ENCODE results near the gene CPXM1. TPM values are rescaled to one million over a fixed set of nuclear protein-coding genes. Genes with fewer than 3 reads are reported as not detected.

CPXM1 gene
- total RNA-seq, 6 experiments from 2014 or later: 0.10 TPM; not detected in 5

DNA sequence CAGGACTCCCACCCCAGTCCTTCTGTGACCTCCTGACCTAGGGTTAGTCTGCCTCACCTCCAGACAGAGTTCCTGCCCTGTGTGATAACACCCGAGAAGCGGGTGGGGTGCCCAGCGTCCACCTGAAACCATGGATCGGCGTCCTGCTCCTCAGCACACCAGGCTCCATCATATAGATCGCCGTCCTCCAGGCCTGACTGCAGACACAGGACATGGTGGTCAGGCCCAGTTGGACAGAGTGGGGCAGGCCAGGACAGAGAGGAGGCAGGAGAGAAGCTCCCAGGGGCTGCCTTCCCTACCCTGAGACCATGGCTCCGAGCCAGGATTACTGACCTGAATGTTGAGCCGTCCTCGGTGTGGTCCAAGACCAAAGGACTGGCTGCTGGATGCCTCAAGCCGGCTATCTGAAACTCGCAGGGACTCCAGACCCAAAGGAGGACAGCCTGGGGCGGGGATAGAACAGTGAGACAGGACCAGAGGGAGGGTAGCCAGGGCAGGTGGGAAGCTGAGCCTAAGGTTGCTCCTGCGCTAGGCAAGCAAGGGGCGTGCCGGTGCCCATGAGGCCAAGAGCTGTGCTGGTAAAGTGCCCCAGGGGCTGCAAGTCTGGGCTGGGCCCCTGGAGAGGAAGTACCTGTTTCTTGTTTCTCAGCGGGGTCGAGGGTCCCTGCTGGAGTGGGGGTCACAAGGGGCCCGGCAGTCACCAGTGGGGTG, 2.2 kb downstream of the CPXM1 start:
- Mint-ChIP-seq H3K27me3 (ENCODE audit: insufficient read depth) (peaks cover 39% of the 10 kb centered on the region), H3K4me3 (no peak overlapping the region), H3K4me1 (ENCODE audit: low read depth) (peaks cover 17% of the 10 kb centered on the region), H3K27ac (no peak overlapping the region), H3K9me3 (peaks cover 4% of the 10 kb centered on the region; the same call in 1 of the 2 replicates), H3K36me3 (ENCODE audit: low read depth) (peaks cover 9% of the 10 kb centered on the region; the same call in 1 of the 2 replicates)
- TF ChIP-seq, protein P1, sequence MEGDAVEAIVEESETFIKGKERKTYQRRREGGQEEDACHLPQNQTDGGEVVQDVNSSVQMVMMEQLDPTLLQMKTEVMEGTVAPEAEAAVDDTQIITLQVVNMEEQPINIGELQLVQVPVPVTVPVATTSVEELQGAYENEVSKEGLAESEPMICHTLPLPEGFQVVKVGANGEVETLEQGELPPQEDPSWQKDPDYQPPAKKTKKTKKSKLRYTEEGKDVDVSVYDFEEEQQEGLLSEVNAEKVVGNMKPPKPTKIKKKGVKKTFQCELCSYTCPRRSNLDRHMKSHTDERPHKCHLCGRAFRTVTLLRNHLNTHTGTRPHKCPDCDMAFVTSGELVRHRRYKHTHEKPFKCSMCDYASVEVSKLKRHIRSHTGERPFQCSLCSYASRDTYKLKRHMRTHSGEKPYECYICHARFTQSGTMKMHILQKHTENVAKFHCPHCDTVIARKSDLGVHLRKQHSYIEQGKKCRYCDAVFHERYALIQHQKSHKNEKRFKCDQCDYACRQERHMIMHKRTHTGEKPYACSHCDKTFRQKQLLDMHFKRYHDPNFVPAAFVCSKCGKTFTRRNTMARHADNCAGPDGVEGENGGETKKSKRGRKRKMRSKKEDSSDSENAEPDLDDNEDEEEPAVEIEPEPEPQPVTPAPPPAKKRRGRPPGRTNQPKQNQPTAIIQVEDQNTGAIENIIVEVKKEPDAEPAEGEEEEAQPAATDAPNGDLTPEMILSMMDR (IDR thresholded peaks at IDR 0.05): no peak
- DNase-seq: no peak

DNA sequence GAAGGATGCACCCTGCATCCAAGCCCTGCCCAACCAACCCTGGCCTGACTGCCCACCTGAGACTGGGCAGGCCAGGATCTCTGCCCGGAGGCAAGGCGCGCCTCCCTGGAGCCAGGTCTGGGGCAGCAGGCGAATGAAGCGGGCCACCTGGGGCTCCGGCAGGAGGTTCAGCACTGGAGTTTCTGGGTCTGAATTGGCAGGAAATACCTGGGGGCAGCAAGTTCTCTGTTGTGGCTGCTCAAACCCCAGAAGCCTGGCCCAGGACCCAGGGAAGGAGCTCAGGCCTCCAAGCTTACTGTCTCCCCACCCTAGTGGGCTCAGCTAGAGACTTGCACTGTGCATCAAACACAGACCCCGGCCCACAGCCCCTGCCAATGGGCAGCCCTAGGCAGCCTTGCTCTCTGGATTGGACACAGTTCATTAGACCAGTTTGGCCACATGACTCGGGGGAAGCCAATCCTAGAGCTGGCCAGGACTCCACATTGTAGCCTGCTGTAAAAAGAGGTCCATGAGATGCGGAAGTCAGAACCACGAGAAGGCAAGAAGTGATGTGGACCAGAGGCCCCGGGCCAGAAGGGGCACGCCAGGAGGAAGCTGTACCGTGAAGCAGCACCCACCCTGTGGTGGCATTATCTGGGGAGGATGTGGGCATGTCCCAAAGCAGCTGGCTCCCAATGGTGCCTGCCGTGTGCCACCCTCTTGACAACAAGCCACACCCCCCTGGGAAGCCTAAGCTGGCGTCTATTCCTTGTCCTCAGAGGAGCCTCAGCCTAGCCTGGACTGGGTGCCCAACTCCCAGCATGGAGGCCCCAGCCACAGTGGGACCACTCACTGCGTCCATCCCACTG, 3.1 kb downstream of the CPXM1 start:
- peaks cover 37% of the 10 kb centered on the region for H3K27me3 Mint-ChIP-seq (ENCODE audit: insufficient read depth)
- no peak overlapping the region for H3K27ac Mint-ChIP-seq
- H3K4me1 Mint-ChIP-seq (ENCODE audit: low read depth): peaks cover 17% of the 10 kb centered on the region
- TF ChIP-seq, protein P1 (IDR thresholded peaks at IDR 0.05): no peak
- no peak overlapping the region for H3K4me3 Mint-ChIP-seq
- no peak for DNase-seq
- peaks cover 9% of the 10 kb centered on the region; the same call in 1 of the 2 replicates for H3K36me3 Mint-ChIP-seq (ENCODE audit: low read depth)
- peaks cover 4% of the 10 kb centered on the region; the same call in 1 of the 2 replicates for H3K9me3 Mint-ChIP-seq

DNA sequence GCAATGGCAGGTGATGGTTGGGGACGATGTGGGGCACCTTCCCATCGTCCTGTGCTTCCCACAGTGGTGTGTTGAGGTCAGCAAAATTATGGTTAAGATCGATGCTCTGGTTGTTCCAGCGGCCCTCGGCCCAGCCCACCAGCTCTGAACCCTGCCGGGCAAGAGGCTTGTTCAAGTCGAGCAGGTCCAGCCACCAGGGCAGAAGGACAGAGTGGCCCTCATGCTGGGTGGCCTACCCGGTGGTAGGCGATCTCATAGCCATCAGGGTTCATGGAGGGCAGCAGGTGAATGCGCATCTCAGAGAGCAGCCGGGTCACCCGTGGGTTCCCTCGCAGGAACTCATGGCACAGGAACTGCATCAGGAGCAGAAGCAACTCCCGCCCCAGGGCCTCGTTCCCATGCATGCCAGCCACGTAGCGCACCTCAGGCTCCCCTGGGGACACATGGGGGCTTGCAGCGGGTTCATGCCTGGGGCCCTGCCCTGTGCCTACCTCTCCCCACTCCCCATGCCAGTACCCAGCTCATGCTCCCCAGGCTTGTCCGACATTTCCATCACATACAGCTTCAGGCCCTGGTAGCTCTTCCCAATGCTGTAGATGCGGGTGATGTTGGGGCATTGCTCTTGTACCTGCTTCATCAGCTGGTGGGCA, 4.3 kb downstream of the CPXM1 start:
- H3K27me3 Mint-ChIP-seq (ENCODE audit: insufficient read depth): peaks cover 33% of the 10 kb centered on the region
- DNase-seq: no peak
- H3K9me3 Mint-ChIP-seq: peaks cover 4% of the 10 kb centered on the region; the same call in 1 of the 2 replicates
- TF ChIP-seq, protein P1 (IDR thresholded peaks at IDR 0.05): no peak
- H3K27ac Mint-ChIP-seq: no peak overlapping the region
- H3K4me1 Mint-ChIP-seq (ENCODE audit: low read depth): peaks cover 16% of the 10 kb centered on the region
- H3K4me3 Mint-ChIP-seq: no peak overlapping the region
- H3K36me3 Mint-ChIP-seq (ENCODE audit: low read depth): peaks cover 4% of the 10 kb centered on the region; the same call in 1 of the 2 replicates

DNA sequence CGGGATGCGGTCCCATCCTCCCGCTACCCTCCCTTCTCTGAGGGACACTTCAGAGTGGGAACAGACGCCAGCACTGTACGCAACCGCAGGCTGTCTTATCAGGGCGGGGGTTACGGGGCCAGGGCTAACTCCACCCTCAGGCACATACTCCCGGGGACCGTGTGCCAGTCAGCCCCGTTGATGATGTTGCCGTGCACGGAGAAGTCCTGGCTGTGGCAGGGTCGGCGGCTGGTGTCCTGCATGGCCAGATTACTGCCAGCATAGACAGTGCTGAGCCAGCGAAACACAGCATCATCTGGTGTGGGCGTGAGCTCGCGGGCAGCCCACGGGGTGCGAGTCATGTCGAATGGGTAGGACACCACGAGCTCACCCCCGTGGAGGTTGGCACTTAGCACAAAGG, 5.0 kb downstream of the CPXM1 start:
- Mint-ChIP-seq H3K4me1 (ENCODE audit: low read depth) (peaks cover 11% of the 10 kb centered on the region), H3K27me3 (ENCODE audit: insufficient read depth) (peaks cover 30% of the 10 kb centered on the region), H3K9me3 (peaks cover 4% of the 10 kb centered on the region; the same call in 1 of the 2 replicates), H3K27ac (no peak overlapping the region), H3K4me3 (no peak overlapping the region), H3K36me3 (ENCODE audit: low read depth) (peaks cover 4% of the 10 kb centered on the region; the same call in 1 of the 2 replicates)
- TF ChIP-seq, protein P1 (IDR thresholded peaks at IDR 0.05): no peak
- no peak for DNase-seq

DNA sequence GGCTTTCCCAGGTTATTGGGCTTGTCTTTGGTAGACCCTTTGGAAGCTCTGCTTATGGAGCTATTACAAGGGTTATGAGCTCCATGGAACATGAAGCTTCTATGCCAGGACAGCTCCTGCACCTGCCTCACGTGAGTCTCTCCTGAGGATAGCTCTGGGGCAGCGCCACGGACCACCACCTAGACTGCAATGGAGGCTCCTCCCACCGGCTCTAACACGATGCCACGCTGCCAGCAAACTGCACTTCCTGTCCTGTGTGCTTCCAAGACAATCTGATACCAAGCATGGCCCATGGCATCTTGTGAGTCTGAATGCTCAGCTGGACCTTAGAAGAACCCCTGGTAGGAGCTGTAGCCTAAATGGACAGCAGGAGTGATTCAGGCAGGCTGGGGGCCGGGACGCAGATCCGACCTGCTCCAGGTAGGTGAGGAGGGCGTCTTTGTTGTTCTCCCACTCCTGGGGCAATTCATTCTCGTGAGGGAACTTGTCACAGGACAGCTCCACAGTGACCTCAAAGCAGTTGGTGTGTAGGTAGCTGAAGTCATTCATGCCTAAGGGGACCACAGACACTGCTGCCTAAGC, 5.5 kb downstream of the CPXM1 start:
- TF ChIP-seq, protein P1 (IDR thresholded peaks at IDR 0.05): no peak
- peaks cover 8% of the 10 kb centered on the region for H3K4me1 Mint-ChIP-seq (ENCODE audit: low read depth)
- H3K4me3 Mint-ChIP-seq: no peak overlapping the region
- H3K36me3 Mint-ChIP-seq (ENCODE audit: low read depth): peaks cover 2% of the 10 kb centered on the region; the same call in 1 of the 2 replicates
- no peak for DNase-seq
- H3K27ac Mint-ChIP-seq: no peak overlapping the region
- H3K9me3 Mint-ChIP-seq: peaks cover 2% of the 10 kb centered on the region; the same call in 1 of the 2 replicates
- H3K27me3 Mint-ChIP-seq (ENCODE audit: insufficient read depth): peaks cover 30% of the 10 kb centered on the region
